ENCODE results near the gene MAT1A.

MAT1A gene

GRCh38 chr10:80322711-80323110 lies 33.3 kb upstream of the MAT1A start:
- Histone ChIP-seq H3K4me3 (ENCODE audit: low read depth in 1 of 2, low read length in 1 of 2) (no peak overlapping the region), H3K4me1 (ENCODE audit: control insufficient read depth in 1 of 2, insufficient read depth in 1 of 2, low read depth in 1 of 2, low read length in 1 of 2) (no peaks in the 10 kb centered on the region), H3K27me3 (no peaks in the 10 kb centered on the region), H3K9me3 (no peaks in the 10 kb centered on the region), H3K36me3 (no peaks in the 10 kb centered on the region), H3K27ac (no peak overlapping the region)
- TF ChIP-seq CTCF (IDR thresholded peaks at IDR 0.05) = no peak

GRCh38 chr10:80322158-80322557 lies 32.7 kb upstream of the MAT1A start:
- Histone ChIP-seq H3K27me3 (no peaks in the 10 kb centered on the region), H3K4me3 (ENCODE audit: low read depth in 1 of 2, low read length in 1 of 2) (no peak overlapping the region), H3K27ac (no peak overlapping the region), H3K36me3 (no peaks in the 10 kb centered on the region), H3K9me3 (no peaks in the 10 kb centered on the region), H3K4me1 (ENCODE audit: control insufficient read depth in 1 of 2, insufficient read depth in 1 of 2, low read depth in 1 of 2, low read length in 1 of 2) (no peaks in the 10 kb centered on the region)
- TF ChIP-seq CTCF (IDR thresholded peaks at IDR 0.05) = no peak

- Histone ChIP-seq H3K4me1 (ENCODE audit: control insufficient read depth in 1 of 2, insufficient read depth in 1 of 2, low read depth in 1 of 2, low read length in 1 of 2) (no peaks in the 10 kb centered on the region), H3K27ac (no peak overlapping the region), H3K9me3 (no peaks in the 10 kb centered on the region), H3K4me3 (ENCODE audit: low read depth in 1 of 2, low read length in 1 of 2) (no peak overlapping the region), H3K27me3 (no peaks in the 10 kb centered on the region), H3K36me3 (no peaks in the 10 kb centered on the region)
- TF ChIP-seq CTCF (IDR thresholded peaks at IDR 0.05) = no peak
Observed at GRCh38 chr10:80321183-80321582, 31.7 kb upstream of the MAT1A start.

- no peak overlapping the region for H3K4me3 ChIP-seq (ENCODE audit: low read depth in 1 of 2, low read length in 1 of 2)
- H3K27me3 ChIP-seq = no peaks in the 10 kb centered on the region
- TF ChIP-seq CTCF (IDR thresholded peaks at IDR 0.05) = no peak
- H3K9me3 ChIP-seq = no peaks in the 10 kb centered on the region
- no peaks in the 10 kb centered on the region for H3K4me1 ChIP-seq (ENCODE audit: control insufficient read depth in 1 of 2, insufficient read depth in 1 of 2, low read depth in 1 of 2, low read length in 1 of 2)
- H3K36me3 ChIP-seq = no peaks in the 10 kb centered on the region
- H3K27ac ChIP-seq = no peak overlapping the region
Observed at GRCh38 chr10:80320377-80320776, 30.9 kb upstream of the MAT1A start.

GRCh38 chr10:80319725-80320290 lies 30.4 kb upstream of the MAT1A start:
- TF ChIP-seq CTCF (IDR thresholded peaks at IDR 0.05) = no peak
- no peak overlapping the region for H3K27ac ChIP-seq
- no peak overlapping the region for H3K4me3 ChIP-seq (ENCODE audit: low read depth in 1 of 2, low read length in 1 of 2)
- H3K9me3 ChIP-seq = no peaks in the 10 kb centered on the region
- H3K36me3 ChIP-seq = no peaks in the 10 kb centered on the region
- H3K27me3 ChIP-seq = no peaks in the 10 kb centered on the region
- H3K4me1 ChIP-seq (ENCODE audit: control insufficient read depth in 1 of 2, insufficient read depth in 1 of 2, low read depth in 1 of 2, low read length in 1 of 2) = no peaks in the 10 kb centered on the region

- H3K27ac ChIP-seq = no peak overlapping the region
- TF ChIP-seq CTCF (IDR thresholded peaks at IDR 0.05) = no peak
- H3K4me3 ChIP-seq (ENCODE audit: low read depth in 1 of 2, low read length in 1 of 2) = no peak overlapping the region
- H3K36me3 ChIP-seq = no peaks in the 10 kb centered on the region
- no peaks in the 10 kb centered on the region for H3K4me1 ChIP-seq (ENCODE audit: control insufficient read depth in 1 of 2, insufficient read depth in 1 of 2, low read depth in 1 of 2, low read length in 1 of 2)
- no peaks in the 10 kb centered on the region for H3K27me3 ChIP-seq
- no peaks in the 10 kb centered on the region for H3K9me3 ChIP-seq
Observed at GRCh38 chr10:80319318-80319717, 29.9 kb upstream of the MAT1A start.

Measured in neutrophil (primary cell).